Measurements from ENCODE around the gene KCNJ9. TPM values are rescaled to one million over a fixed set of nuclear protein-coding genes. Genes with fewer than 3 reads are reported as not detected.
"Not testable (repeated sequence)": the region's sequence is repeated elsewhere in the genome, so short reads cannot be mapped to it uniquely, and the experiment has no call there.

KCNJ9 gene
- total and polyA plus RNA-seq, 2 of the 4 experiments (the other 2 are of a cell fraction): not detected

GRCh38 chr1:160050182-160050581 lies 31.2 kb upstream of the KCNJ9 start:
- H3K56ac ChIP-seq (ENCODE audit: extremely low read depth, insufficient read depth, low read length); intact Hi-C loops (cut with micrococcal nuclease): not testable (repeated sequence)

More at GRCh38 chr1:160050182-160050581, 31.2 kb upstream of the KCNJ9 start:
- H3K27ac ChIP-seq (ENCODE audit: insufficient read depth, low read length); H2BK120ac ChIP-seq (ENCODE audit: low read depth, low read length); in situ Hi-C loops (cut with MboI; ENCODE audit: low sequenced_read_pairs); H2BK15ac ChIP-seq (ENCODE audit: low read depth, low read length); H3K4me3 ChIP-seq (ENCODE audit: insufficient read depth, low read depth, low read length); H3K9me3 ChIP-seq (ENCODE audit: control insufficient read depth, insufficient read depth, low read length); H3K79me1 ChIP-seq (ENCODE audit: low read depth in 1 of 2, low read length in 2 of 2); H3K4me2 ChIP-seq (ENCODE audit: low read depth, low read length); H2AFZ ChIP-seq (replicated peaks; ENCODE audit: low read length, poor library complexity); H2AK9ac ChIP-seq (replicated peaks; ENCODE audit: low read depth, low read length, poor library complexity); H2BK20ac ChIP-seq (ENCODE audit: low read depth, low read length); H3K4me1 ChIP-seq (ENCODE audit: control insufficient read depth, insufficient read depth, low read length); H3K9me1 ChIP-seq (ENCODE audit: insufficient read depth, low read length); DNase-seq; H3K14ac ChIP-seq (replicated peaks; ENCODE audit: low read depth, low read length); H3K18ac ChIP-seq (ENCODE audit: low read depth, low read length); CTCF ChIA-PET; H4K20me1 ChIP-seq (ENCODE audit: insufficient read depth, low read length); H4K5ac ChIP-seq (ENCODE audit: low read depth, low read length); POLR2A ChIA-PET (ENCODE audit: unreplicated experiment); H4K91ac ChIP-seq (ENCODE audit: insufficient read depth, low read depth, low read length); BruUV-seq (replicated peaks); H2AK5ac ChIP-seq (ENCODE audit: low read depth, low read length); H3K23ac ChIP-seq (ENCODE audit: low read depth, low read length); H4K8ac ChIP-seq (ENCODE audit: low read depth in 2 of 2, low read length in 2 of 2); H3K4ac ChIP-seq (ENCODE audit: low read depth, low read length); H2BK5ac ChIP-seq (ENCODE audit: low read depth, low read length, poor library complexity, severe bottlenecking); H3K36me3 ChIP-seq (ENCODE audit: control insufficient read depth, insufficient read depth, low read length); H3K9ac ChIP-seq (ENCODE audit: low read depth, low read length); dilution Hi-C loops (cut with HindIII; ENCODE audit: low sequenced_read_pairs, unreplicated experiment); ATAC-seq (ENCODE audit: low read depth): not testable (repeated sequence)
- no CpG with 5 or more reads among the region's 2 CpGs for WGBS, 2 experiments (ENCODE audit: extremely low coverage in 2 of 2, insufficient read length in 1 of 2)
- peaks cover 59% of the 10 kb centered on the region for H3K27me3 ChIP-seq (ENCODE audit: control insufficient read depth, insufficient read depth, low read length)

Measured in IMR-90 (cell line).